ENCODE measurements around the gene SIM2.

DNA sequence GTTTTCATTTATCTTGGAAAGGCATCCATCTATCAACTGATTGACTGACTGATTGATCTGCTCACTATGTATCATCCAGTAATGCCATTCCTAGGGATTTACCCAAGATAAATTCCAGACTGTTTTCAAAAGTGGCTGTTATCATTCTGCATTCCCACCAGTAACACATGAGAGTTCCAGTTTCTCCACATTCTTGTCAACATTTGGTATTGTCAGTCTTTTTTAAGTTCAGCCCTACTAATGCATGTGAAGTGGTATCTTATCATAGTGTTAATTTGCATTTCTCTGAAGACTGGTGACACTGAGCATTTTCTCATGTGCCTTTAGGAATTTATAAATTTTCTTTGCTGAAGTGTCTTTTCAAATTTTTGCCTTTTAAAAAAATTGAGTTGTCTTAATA is 99.6 kb downstream of the SIM2 start:
- TF ChIP-seq POLR2AphosphoS5 (IDR thresholded peaks at IDR 0.05) (no peak), EP300 (IDR thresholded peaks at IDR 0.05) (no peak)
- TF ChIP-seq, protein P1, sequence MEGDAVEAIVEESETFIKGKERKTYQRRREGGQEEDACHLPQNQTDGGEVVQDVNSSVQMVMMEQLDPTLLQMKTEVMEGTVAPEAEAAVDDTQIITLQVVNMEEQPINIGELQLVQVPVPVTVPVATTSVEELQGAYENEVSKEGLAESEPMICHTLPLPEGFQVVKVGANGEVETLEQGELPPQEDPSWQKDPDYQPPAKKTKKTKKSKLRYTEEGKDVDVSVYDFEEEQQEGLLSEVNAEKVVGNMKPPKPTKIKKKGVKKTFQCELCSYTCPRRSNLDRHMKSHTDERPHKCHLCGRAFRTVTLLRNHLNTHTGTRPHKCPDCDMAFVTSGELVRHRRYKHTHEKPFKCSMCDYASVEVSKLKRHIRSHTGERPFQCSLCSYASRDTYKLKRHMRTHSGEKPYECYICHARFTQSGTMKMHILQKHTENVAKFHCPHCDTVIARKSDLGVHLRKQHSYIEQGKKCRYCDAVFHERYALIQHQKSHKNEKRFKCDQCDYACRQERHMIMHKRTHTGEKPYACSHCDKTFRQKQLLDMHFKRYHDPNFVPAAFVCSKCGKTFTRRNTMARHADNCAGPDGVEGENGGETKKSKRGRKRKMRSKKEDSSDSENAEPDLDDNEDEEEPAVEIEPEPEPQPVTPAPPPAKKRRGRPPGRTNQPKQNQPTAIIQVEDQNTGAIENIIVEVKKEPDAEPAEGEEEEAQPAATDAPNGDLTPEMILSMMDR (IDR thresholded peaks at IDR 0.05), result no peak
